ENCODE measurements around the gene ZNF678. TPM values are rescaled to one million over a fixed set of nuclear protein-coding genes. Genes with fewer than 3 reads are reported as not detected.

ZNF678 gene
- total RNA-seq (2022; extraction: Qiagen RNA extraction) = 1.1 to 2.4 TPM (median 1.7 TPM) in 5 replicates

GRCh38 chr1:227563324-227564201 is at the start of gene ZNF678:
Gene ZNF678, plus strand, starts transcription at chr1:227563556. Its CDS starts 87,436 bp downstream, at chr1:227650992.

Other genes starting within 250 kb of the ZNF678 start
- gene CDC42BPA, start 245.1 kb upstream of the ZNF678 start, total RNA-seq (2022; extraction: Qiagen RNA extraction) = 8.2 to 10.2 TPM (median 10.1 TPM) in 5 replicates
- gene JMJD4, start 171.7 kb downstream of the ZNF678 start, total RNA-seq (2022; extraction: Qiagen RNA extraction) = 23.9 to 30.9 TPM (median 30.3 TPM) in 5 replicates
- 25.4 to 29.3 TPM (median 28.6 TPM) in 5 replicates for gene SNAP47, start 171.9 kb downstream of the ZNF678 start, total RNA-seq (2022; extraction: Qiagen RNA extraction)

Measured in A549 treated with Mapracorat at 1 μM for 4 hours (cell line).